ENCODE measurements around the gene PXDN. TPM values are rescaled to one million over a fixed set of nuclear protein-coding genes. Genes with fewer than 3 reads are reported as not detected.
A peak's percentile ranks its signal among the peaks of the same experiment; 100 is the strongest.

PXDN gene
- total and polyA plus RNA-seq, 8 donors, result 3.3 to 71.6 (median 28.0) TPM

GRCh38 chr2:1647417-1648240 is 96.7 kb downstream of the PXDN start:
- no peak for TF ChIP-seq POLR2AphosphoS5 (IDR thresholded peaks at IDR 0.05)
- TF ChIP-seq POLR2A (IDR thresholded peaks at IDR 0.05), result no peak
- TF ChIP-seq CTCF (IDR thresholded peaks at IDR 0.05), result no peak
- no peak for TF ChIP-seq EP300 (IDR thresholded peaks at IDR 0.05)
- Histone ChIP-seq H3K4me3 (no peak overlapping the region), H3K27ac (no peak overlapping the region), H3K9me3 (no peaks in the 10 kb centered on the region), H3K36me3 (peaks cover 5 to 58% (median 44%) of the 10 kb centered on the region in 4 donors), H3K4me1 (peaks cover 0 to 25% (median 12%) of the 10 kb centered on the region in 4 donors), H3K27me3 (no peaks in the 10 kb centered on the region)
- DNase-seq, result no peak
- intact Hi-C loops (cut with DNase I; ENCODE audit: low total_unique reads), result no loop called here
- 81 to 94% (median 90%) methylated on average over 12 to 20 of the region's 20 CpGs for WGBS, 5 donors

GRCh38 chr2:1645761-1646476 is 98.4 kb downstream of the PXDN start:
- Histone ChIP-seq H3K36me3 (peaks cover 5 to 58% (median 50%) of the 10 kb centered on the region in 4 donors), H3K4me3 (no peak overlapping the region), H3K9me3 (no peaks in the 10 kb centered on the region), H3K4me1 (peaks cover 0 to 8% (median 2%) of the 10 kb centered on the region in 4 donors), H3K27me3 (no peaks in the 10 kb centered on the region), H3K27ac (peak overlapping the region in 2 of 5 donors; percentile 15 to 37)
- 77 to 80% (median 78%) methylated on average over 17 to 19 of the region's 19 CpGs for WGBS, 5 donors
- intact Hi-C loops (cut with DNase I; ENCODE audit: low total_unique reads), result no loop called here
- no peak for TF ChIP-seq EP300 (IDR thresholded peaks at IDR 0.05)
- no peak for TF ChIP-seq POLR2A (IDR thresholded peaks at IDR 0.05)
- no peak for TF ChIP-seq POLR2AphosphoS5 (IDR thresholded peaks at IDR 0.05)
- TF ChIP-seq CTCF (IDR thresholded peaks at IDR 0.05), result no peak
- DNase-seq, result no peak

GRCh38 chr2:1644427-1644826 is 99.9 kb downstream of the PXDN start:
- Histone ChIP-seq H3K27ac (no peak overlapping the region), H3K27me3 (no peaks in the 10 kb centered on the region), H3K4me3 (no peak overlapping the region), H3K36me3 (peaks cover 5 to 53% (median 44%) of the 10 kb centered on the region in 4 donors), H3K4me1 (no peaks in the 10 kb centered on the region), H3K9me3 (no peaks in the 10 kb centered on the region)
- TF ChIP-seq POLR2A (IDR thresholded peaks at IDR 0.05), result no peak
- no peak for TF ChIP-seq POLR2AphosphoS5 (IDR thresholded peaks at IDR 0.05)
- no peak for TF ChIP-seq CTCF (IDR thresholded peaks at IDR 0.05)
- no peak for TF ChIP-seq EP300 (IDR thresholded peaks at IDR 0.05)
- 86 to 90% (median 88%) methylated on average over 14 of the region's 14 CpGs for WGBS, 5 donors
- intact Hi-C loops (cut with DNase I; ENCODE audit: low total_unique reads), result no loop called here
- no peak for DNase-seq

GRCh38 chr2:1642993-1643619 is 101.2 kb downstream of the PXDN start:
- Histone ChIP-seq H3K4me3 (no peak overlapping the region), H3K27me3 (no peaks in the 10 kb centered on the region), H3K36me3 (peaks cover 0 to 53% (median 41%) of the 10 kb centered on the region in 4 donors), H3K27ac (no peak overlapping the region), H3K4me1 (no peaks in the 10 kb centered on the region), H3K9me3 (no peaks in the 10 kb centered on the region)
- intact Hi-C loops (cut with DNase I; ENCODE audit: low total_unique reads), result no loop called here
- no peak for DNase-seq
- WGBS, 5 donors, result 88 to 92% (median 90%) methylated on average over 18 to 19 of the region's 19 CpGs
- TF ChIP-seq POLR2AphosphoS5 (IDR thresholded peaks at IDR 0.05), result no peak

Measured in stomach (tissue), 9 donors.